Erythroblast (primary cell): ENCODE measurements around the gene MUC2.

Experiments
- DNase-seq, 2 experiments: peaks; one replicate each; lab custom pipeline; 2025; lab: John Stamatoyannopoulos, UW
- GATA1 ChIP-seq: IDR thresholded peaks from 2 replicates; pipeline ENCODE4 v1.6.1; 2011; ENCODE audit warnings: low read depth, mild to moderate bottlenecking, control low read depth, low read length, moderate library complexity
- POLR2A ChIP-seq: IDR thresholded peaks from 2 replicates; pipeline ENCODE4 v1.6.1; 2011; ENCODE audit warnings: mild to moderate bottlenecking, low read length

The MUC2 gene

GRCh38 chr11:1077417-1078119 lies 2.9 kb downstream of the MUC2 start:
- no peak for DNase-seq
- TF ChIP-seq GATA1 (no peak), POLR2A (no peak)

GRCh38 chr11:1078191-1078601 lies 3.5 kb downstream of the MUC2 start:
- DNase-seq: no peak
- TF ChIP-seq POLR2A: no peak
- no peak for TF ChIP-seq GATA1

GRCh38 chr11:1081601-1082311 lies 7.1 kb downstream of the MUC2 start:
- no peak for TF ChIP-seq POLR2A
- no peak for TF ChIP-seq GATA1
- no peak for DNase-seq

- TF ChIP-seq GATA1: no peak
- TF ChIP-seq POLR2A: no peak
- no peak for DNase-seq
Observed at GRCh38 chr11:1082346-1082727, 7.7 kb downstream of the MUC2 start.

GRCh38 chr11:1082728-1083620 lies 8.3 kb downstream of the MUC2 start:
- no peak for DNase-seq

GRCh38 chr11:1083621-1084551 lies 9.2 kb downstream of the MUC2 start:
- TF ChIP-seq GATA1: no peak
- TF ChIP-seq POLR2A: no peak
- no peak for DNase-seq

More at GRCh38 chr11:1082728-1083620, 8.3 kb downstream of the MUC2 start:
- no peak for TF ChIP-seq POLR2A
- TF ChIP-seq GATA1: no peak

- no peak for DNase-seq
- TF ChIP-seq GATA1 (no peak), POLR2A (no peak)
Observed at GRCh38 chr11:1084561-1085439, 10.1 kb downstream of the MUC2 start.

GRCh38 chr11:1085440-1086170 lies 10.9 kb downstream of the MUC2 start:
- TF ChIP-seq GATA1: no peak
- TF ChIP-seq POLR2A: no peak
- DNase-seq: no peak

GRCh38 chr11:1086171-1087102 lies 11.8 kb downstream of the MUC2 start:
- no peak for DNase-seq

GRCh38 chr11:1087279-1087960 lies 12.7 kb downstream of the MUC2 start:
- TF ChIP-seq POLR2A: no peak
- no peak for TF ChIP-seq GATA1
- no peak for DNase-seq

More at GRCh38 chr11:1086171-1087102, 11.8 kb downstream of the MUC2 start:
- TF ChIP-seq POLR2A (no peak), GATA1 (no peak)
